CD4-positive, alpha-beta T cell treated with Interleukin-15 for 4 hours (primary cell): ENCODE results near the gene TIAM1.

ENCODE experiments used
- DNase-seq: peaks from one replicate; pipeline ENCODE4 v3.0.0-alpha.2; 2020; ENCODE audit warnings: low spot score

Gene TIAM1

DNA sequence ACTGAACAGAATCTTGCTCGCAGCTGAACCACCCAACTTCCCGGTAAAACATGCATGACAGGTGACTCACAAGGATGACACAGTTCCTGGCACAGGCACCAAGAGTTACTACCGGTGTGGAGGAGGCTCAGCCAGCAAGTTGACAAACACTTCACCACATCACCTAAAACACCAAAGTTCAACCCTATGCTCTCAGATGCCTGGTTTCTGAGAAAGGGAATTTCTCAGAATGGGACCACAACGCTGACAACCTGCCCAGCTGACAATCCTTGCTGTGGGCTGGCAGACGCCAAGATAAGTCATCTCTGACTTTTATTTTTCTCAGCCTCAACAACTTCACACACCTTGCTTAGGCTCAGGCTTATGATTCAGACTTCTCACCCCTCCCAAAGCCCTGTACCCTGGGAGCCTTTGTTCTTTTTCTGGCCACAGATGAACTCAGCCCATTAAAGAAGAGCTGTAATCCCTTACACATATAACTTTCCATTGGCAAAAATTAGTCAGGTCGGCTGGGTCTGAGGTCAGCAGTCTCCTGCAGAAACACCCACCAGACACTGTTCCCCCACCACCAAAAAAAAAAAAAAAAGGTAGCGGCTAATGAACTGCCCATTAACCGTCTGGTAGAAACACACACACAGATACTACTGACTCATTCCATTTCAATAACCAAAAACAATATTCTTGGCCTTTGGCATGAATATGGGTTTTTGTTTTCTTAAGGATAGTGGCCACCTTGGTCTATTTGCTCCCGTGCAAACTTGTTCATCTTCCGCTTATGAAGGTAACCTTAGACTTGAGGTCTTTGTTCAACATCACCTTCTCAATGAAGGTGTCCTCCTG, 10.8 kb upstream of the TIAM1 start:
- DNase-seq = peak; percentile 91

DNA sequence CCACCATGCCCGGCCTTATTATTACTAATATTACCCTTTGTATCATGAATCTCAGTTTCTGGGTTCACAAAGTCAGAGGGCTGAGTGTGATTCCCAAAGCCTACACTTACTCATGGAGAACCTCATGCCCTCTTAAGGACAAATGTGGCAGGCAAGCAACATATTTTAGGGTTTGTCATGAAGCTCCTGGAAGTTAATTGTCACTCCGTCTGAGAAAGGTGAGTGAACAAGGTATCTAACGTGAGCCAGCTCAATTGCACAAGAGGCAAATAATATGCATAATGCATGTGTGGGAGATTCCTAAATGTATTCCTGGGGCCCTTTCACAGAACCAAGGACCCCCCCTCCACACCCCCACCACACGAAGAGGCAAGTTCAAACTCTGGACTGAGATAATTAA, 10.1 kb upstream of the TIAM1 start:
- peak; percentile 34 for DNase-seq

DNA sequence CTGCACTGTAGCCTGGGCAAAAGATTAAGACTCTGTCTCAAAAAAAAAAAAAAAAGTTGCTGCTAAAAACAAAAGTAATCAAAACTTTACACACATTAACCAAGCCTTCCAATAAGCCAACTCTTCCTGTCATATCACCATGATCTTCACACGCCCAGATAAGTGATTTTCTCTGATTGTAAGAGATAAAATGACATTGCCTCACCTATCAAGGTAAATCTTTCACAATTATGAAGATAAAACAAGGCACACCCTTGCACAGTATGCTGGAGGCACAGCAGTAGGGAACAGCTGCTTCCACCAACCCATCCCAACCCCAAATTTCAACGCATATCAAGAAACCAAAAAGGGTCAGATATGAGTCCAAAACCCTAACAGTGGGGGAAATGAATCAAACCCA, 8.8 kb upstream of the TIAM1 start:
- peak; percentile 30 for DNase-seq

DNA sequence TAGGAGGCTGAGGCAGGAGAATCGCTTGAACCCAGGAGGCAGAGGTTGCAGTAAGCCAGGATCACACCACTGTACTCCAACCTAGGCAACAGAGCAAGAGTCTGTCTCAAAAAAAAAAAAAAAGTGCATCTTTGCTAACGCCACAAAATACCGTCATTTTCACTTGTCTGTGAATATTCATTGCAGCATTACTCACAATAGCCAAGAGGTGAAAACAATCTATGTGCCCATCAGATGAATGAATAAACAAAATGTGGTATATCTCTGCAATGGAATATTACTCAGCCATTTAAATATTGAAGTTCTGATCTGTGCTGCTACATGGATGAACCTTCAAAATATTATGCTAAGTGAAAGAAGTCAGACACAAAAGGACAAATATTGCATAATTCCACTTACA, 7.9 kb upstream of the TIAM1 start:
- DNase-seq = peak; percentile 14

DNA sequence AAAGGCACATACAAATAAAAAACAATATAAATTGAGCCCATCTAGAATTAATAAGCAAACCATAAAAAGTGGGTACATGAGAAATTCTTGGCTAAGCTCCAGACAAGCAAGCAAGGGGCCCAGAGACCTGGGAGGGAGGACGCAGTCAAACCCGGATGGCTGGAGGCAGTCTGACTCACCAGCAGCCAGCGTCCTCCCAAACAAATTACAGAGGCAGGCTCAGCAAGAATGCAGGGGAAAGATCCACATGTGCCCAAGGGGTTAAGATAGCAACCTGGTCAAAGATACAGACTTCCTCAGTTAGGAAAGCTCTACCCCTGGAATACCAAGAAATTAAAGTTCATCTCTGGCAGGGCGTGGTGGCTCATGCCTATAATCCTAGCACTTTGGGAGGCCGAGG, 7.4 kb upstream of the TIAM1 start:
- no peak for DNase-seq

DNA sequence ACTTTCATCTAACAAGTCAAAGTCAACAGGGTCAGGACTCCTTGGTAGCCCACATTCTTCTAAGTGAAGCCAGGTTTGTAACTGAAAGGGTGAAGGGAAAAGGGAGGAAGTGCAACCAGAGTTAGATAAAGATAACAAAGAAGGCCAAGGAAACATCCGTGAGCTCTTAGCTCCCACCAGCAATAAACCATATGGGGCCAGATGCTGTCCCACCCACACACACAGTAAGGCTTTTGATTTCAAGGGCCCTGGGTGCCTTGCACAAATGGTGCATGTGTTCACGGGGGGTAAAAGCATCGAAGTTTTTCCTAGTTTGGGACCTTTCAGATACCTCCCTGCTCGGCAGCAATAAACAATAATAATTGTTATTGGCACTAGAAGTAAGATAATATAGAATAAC, 5.1 kb upstream of the TIAM1 start:
- DNase-seq = no peak

DNA sequence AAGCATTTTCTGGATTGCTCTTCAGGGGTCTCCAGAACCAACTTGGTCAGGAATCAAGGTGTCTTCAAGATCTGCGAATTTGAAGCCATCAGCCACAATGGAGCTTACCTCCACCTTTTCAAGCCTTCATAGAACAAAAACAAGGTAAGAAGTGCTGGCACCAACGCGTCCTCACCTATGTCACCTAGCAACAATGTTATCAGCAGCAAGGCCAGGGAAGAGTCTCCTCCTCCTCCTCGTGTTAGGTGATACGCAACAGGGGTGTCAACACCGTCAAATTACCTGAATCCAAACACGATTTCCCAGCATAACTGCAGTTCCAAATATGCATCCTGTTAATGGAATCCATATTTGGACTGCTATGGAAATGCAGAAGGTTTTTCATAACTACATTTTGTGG, 4.1 kb upstream of the TIAM1 start:
- no peak for DNase-seq

DNA sequence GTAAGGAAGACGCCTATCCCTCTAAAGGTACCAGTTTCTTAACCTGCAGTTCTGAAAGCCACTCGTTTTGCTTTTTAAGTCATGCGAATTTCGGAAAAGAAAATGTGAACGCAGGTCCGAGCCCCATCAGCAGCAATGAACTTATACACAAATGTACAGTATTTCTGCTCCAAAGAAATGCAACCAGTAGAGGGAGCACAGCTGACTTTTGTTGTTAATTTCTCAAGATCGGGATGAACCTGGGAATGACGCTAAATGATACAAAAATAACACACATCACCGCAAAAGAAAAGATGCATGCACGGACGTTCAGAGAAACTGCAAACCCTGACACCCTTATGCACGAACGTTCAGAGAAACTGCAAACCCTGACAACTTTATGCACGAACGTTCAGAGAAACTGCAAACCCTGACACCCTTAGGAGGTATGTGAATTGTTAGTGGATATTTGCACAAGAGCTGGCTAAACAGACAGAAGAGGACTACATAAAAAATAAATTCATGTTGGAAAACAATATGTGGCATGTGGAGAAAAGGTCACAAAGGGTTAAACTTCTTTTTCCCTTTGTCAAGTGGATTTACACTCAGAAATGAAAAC, 3.5 kb upstream of the TIAM1 start:
- DNase-seq = no peak

DNA sequence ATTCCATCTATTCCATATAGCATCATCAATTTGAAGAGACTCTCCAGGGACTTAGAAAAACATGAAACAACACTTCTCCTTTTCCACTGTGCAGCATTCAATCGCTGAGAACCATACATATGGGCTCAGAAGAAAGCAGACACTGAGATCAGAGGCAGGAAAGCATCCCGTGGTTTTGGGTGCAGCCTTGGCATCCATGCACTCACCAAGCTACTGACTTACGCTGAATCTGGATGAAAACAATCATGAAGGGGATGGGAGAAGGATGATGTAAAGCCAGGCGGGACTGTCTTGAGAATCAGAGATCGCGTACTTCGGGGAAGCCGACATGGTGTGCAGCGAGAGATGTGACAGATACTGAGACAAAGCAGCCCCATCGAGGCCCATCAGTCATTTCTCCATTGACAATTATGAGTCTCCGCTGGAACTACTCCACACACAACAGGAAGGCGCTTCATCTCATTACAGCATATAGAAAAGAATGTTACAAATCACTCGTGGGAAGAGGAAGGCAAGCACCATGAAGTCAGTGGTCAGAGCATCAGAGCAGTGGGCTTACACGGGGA, 2.3 kb upstream of the TIAM1 start:
- no peak for DNase-seq

DNA sequence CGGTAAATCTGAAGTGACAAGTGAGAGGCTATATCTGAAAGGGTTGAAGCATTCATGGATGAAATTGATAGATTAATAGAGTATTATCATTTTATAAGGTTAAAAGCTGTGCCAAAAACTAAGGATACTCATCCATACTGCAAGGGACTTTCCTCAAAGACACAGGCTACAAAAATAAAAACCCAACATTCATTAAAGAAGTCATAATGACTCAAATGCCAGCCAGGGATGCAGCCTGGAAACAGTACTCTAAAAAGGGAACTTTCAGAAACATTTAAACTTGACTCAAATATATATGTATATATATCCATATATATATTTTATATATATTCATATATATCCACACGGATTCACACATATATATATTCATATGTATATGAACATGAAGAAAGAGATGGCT, 1.1 kb upstream of the TIAM1 start:
- DNase-seq = no peak

DNA sequence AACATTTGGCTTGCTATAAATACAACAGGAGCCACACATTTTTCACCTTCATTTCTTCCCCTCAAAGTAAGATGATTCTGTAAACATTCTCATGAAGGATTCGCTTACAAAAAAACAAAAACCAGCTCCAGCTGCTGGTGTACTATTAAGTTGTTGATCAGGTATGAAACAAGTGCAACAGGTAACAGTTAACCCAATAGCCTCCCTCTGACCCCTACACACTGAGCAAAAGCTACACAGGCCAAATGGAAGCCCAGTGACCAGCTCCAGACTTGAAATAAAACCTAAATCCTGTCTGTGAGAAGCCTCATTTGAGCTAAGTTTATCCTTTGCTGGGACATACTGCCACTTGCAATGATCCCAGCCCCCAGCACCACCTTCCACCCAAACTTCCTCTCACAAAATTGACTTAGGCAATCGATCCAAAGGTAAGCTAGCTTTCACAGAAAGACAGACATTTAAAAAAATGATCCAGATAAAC, 991 bp downstream of the TIAM1 start:
- no peak for DNase-seq

DNA sequence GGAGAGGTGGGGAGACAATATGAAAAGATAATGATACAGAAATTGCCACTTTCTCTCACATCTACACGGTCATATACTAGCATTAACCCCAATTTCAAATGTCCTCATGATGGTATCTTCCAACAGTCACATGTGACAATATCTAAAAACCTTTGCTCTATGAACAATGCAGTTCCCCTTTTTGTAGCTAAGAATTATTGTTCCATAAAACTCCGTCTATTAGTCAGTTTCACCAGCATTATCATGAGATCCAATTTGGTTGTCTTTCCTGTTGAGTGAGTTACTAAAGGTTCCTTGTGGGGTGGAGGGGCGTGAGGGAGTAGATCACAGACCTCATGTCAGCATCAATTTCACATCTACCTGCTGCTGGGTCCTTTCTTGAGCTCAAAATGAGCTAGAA, 1.7 kb downstream of the TIAM1 start:
- DNase-seq = no peak

DNA sequence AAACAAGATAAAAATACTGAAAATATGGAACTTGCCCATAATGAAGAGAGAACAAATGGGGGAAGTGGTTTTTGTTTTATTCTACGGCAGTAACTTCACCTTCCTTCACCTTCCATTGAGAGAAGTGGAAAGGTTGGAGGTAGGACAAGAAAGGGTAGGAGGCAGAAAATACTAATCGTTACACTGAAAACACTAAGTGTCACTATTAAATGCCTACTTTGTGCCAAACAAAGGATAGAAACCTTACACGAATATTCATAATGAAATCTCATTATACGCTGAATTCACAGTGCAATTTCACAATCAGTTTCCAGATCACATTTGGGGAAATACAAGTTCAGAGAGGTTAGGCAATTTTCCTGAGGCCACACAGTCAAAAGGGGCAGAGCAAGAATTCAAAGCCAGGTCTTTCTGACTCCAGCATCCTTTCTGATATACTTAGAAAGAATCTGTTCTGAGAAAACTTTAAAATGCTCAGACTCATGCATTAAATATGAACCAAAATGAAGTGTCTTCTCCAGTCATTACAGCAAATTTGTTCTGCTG, 3.0 kb downstream of the TIAM1 start:
- DNase-seq = no peak

DNA sequence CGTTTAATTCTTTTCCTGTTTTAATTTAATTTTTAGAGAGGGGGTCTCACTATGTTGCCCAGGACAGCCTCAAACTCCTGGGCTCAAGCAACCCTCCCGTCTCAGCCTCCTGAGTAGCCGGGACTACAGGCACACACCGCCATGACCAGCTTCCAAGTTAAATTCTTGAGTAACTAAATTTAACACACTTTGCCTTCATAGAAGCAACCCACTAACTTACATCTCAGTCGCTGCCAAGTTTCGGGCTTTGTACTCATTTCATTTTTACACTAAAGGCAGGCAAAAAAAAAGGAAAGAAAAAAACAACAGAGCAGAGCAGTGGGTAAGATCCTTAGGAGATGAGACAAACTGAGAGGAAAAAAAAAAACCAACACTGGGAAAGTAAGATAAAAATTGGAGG, 3.5 kb downstream of the TIAM1 start:
- DNase-seq = no peak

DNA sequence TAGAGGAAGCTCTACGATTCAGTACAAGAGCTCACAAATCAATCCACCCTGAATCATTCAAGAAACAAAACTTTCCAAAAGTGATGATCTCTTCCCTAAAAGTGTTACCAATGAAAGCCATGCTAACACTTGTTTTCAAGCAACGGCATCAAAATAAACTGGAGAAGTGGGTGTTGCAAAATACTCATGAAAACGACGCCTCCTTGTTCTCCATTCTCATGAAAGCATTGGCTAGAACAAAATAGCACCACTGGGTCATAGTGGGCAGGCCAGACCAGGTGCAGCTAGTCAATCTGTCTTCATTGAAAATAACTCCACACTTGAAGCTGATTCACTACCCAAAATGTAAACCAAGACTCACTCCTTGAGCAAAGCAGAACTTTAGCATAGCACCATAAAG, 4.3 kb downstream of the TIAM1 start:
- DNase-seq = no peak

DNA sequence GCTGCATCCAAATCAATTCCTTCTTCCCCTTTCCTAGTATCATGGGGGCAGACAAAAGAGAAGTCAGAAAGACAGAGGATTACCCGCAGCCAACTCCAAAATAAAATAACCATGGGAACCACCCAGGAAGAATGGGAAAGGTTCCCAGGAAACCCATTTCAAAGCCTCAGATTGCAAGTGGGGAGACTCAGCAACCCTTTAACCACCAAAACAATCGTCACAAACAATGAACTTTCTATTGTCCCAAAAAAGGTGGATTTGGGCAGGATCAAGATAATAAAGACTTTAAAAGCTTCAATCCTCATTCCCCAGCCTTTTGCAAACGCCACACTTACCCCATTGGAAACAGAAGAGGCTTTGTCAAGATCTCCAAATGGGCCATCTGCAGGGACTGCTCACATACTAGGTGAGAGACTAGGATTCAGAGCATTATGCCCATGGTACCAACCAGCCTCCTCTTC, 5.1 kb downstream of the TIAM1 start:
- DNase-seq = no peak

DNA sequence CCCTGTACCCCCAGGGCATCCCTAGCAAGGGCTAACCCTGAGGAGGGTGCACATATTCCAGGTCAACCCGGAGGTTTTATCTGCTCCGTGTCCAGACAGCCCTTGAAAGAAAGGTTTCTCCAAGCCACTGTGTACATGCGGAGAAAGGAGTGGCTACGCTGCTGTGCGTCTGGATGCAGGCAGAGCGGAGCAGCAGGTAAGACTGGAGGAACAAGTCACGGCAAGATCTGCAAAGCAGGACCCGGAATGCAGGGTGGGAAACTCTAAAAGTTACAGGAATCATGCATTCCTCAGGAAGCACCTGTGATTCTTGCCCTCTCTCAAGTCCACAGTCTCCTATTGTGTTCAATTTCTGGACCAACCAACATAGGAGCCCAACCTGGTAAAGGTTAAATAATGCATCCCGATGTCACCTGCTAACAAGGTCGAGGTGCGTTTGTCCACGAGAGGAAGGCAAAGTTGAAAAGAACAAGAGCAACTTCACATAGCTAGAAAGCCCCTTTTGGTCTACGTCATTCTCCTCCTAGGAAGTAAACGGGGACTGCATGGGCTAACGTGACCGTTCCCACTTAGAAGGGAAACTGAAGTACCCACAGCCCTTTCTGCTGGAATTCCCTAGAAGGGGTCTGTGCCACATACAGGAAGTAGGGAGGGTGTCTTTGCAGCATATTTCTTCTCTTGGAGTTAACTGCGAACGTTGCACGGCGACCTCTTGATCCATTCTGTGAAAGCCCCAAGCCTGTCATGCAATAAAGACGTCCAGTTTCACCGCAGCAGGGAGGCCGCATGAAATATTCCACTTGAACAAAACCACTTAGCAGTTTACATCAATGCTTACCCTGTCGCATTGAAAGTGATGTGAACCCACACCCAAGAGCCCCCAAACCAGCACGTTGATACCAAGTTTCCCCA, 5.8 kb downstream of the TIAM1 start:
- no peak for DNase-seq

DNA sequence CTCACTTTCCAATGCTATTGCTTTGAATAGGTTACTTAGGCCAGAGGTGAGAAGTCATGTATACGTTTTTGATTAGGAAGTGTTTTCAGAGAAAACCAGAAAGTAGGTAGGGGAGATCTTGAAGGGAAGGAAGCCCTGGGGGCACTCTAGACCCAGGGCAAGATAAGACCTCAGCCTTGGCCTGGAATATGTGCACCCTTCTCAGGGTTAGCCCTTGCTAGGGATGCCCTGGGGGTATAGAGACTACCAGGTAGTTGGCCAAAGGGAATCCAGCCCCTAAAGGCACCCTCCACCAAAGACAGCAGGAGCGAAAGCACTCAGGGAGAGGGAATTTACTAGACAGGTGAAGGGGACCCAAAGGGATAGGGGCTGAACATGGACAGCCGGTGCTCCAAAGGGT, 7.0 kb downstream of the TIAM1 start:
- DNase-seq = no peak

DNA sequence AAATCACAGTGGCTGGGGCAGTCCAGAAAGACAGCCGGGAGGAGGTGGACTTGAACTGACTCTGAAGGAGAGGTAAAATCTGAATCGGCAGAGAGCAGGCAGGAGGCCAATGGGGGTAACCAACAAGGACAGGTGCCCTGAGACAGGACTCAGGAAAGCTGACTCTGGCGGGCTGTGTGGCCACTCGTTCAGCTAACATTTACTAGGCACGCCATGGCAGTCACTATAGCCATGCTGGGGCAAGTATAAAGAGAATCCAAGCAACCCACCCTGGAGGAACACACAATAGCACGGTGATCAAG, 7.4 kb downstream of the TIAM1 start:
- DNase-seq = no peak

DNA sequence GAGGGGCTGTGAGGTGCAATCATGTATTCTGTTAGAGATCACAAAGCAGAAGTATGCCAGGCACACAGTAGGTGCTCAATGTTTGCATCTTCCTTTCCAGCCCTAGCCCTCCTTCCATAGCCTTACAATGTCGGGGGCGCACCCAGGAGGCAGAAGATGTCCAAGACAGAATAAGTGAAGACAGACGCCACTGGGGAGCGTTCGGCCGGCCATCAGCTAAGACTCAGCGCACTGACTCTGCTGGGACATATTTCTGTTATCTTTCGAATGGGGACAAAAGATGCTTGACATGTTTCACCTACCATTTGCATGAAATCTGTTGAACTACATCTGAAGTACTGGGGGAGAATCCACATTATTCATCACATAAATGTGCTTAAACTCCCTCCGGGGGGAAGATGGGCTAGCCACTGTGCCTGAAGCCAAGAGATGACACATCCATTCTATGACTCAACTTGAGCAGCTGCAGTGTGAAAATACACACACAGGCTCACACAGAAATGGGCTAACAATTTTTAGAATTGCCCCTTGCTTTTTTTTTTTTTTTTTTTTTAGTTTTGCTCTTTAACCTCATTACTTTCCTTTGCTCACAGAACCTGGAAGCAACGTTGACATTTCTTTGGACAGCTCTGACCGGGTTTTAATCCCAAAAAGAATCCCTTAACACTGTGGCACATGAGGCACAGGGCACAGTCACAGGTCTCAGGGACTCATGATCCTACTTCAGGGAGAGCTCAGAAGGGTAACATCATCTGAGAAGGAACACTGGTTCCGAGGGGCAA, 7.9 kb downstream of the TIAM1 start:
- peak; percentile 49 for DNase-seq

DNA sequence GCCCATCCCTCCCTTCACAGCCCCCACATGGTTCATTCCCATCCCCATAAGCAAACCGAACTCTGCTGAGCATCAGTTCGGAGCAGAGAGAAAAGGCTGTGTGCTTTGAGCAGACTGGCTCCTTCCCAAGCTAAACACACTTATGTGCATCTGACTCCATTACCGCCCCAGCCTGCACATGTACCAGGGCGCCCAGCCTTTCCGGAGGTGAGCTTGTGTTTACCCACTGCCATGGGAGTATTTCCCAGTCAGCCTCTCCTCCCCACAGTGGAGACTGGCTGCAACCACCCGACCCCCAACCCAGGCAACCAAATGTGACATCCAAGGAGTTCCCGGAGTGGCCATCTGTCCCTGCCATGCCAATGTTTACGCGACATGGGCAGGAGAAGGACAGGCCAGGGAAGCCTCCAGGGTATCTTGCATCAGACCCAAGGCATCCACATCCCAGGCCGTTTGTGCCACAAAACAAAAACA, 9.4 kb downstream of the TIAM1 start:
- DNase-seq = no peak
